Panc1 (cell line): Measurements from ENCODE around the gene PROK2. TPM values are rescaled to one million over a fixed set of nuclear protein-coding genes. Genes with fewer than 3 reads are reported as not detected.
A peak's percentile ranks its signal among the peaks of the same experiment; 100 is the strongest.

Source experiments
- ATAC-seq: fragments of 200-7000 bp; cut with Tn5 transposase; 2 replicates; pipeline ENCODE4 v1.9.1; 2020; ENCODE audit warnings: mild to moderate bottlenecking, moderate library complexity
- Bru-seq: library from RNA; stranded (reverse); fragments of 400-500 nt; gene quantifications from one replicate; lab custom pipeline; 2021; lab: Mats Ljungman, UMichigan
- BruChase-seq, 2 experiments: library from RNA; stranded (reverse); fragments of 400-500 nt; gene quantifications; one replicate each; lab custom pipeline; 2021; lab: Mats Ljungman, UMichigan
- BruUV-seq: library from RNA; stranded (reverse); fragments of 400-500 nt; replicated peaks from 2 replicates; lab custom pipeline; 2021; lab: Mats Ljungman, UMichigan
- CTCF ChIA-PET: fragments of 300-600 bp; sonication (Branson Sonifier 250); formaldehyde crosslinking; loops from one replicate; lab custom pipeline; 2022; ENCODE audit warnings: antibody characterized with exemption; lab: Charles Lee
- POLR2A ChIA-PET: fragments of 300-600 bp; sonication (Branson Sonifier 250); formaldehyde crosslinking; loops from one replicate; lab custom pipeline; 2022; ENCODE audit warnings: antibody characterized with exemption; lab: Charles Lee
- DNase-seq: peaks from one replicate; pipeline ENCODE4 v3.0.0-alpha.2; 2010; ENCODE audit warnings: low read depth, low spot score
- H3K27ac ChIP-seq: 2 replicates; pipeline ENCODE4 v1.5.1; 2011; ENCODE audit warnings: mild to moderate bottlenecking, low read length, inconsistent platforms
- H3K27me3 ChIP-seq: fragments of 200-500 bp; sonication (Bioruptor generic); 2 replicates; pipeline ENCODE4 v1.6.0; 2014; ENCODE audit warnings: low read length, inconsistent platforms; ENCODE audit not compliant: control insufficient read depth, insufficient read depth
- H3K36me3 ChIP-seq: fragments of 200-500 bp; sonication (Bioruptor generic); 2 replicates; pipeline ENCODE4 v1.5.1; 2014; ENCODE audit warnings: inconsistent platforms, mild to moderate bottlenecking, low read length, moderate library complexity; ENCODE audit not compliant: control insufficient read depth, insufficient read depth
- H3K4me1 ChIP-seq: 2 replicates; pipeline ENCODE4 v1.5.1; 2011; ENCODE audit warnings: inconsistent platforms, mild to moderate bottlenecking, low read length, moderate library complexity; ENCODE audit not compliant: control insufficient read depth, insufficient read depth
- H3K4me3 ChIP-seq, 2 experiments: 2 replicates each; pipeline ENCODE4 v1.5.1; 2011 to 2012; ENCODE audit warnings: low read depth in 2 of 2, low read length in 2 of 2, mild to moderate bottlenecking in 2 of 2, inconsistent platforms in 1 of 2, moderate library complexity in 1 of 2
- H3K9me3 ChIP-seq: fragments of 200-500 bp; sonication (Bioruptor generic); 2 replicates; pipeline ENCODE4 v1.5.1; 2014; ENCODE audit warnings: low read depth, mild to moderate bottlenecking, inconsistent platforms, low read length, moderate library complexity; ENCODE audit not compliant: control insufficient read depth, insufficient read depth
- POLR2AphosphoS5 ChIP-seq: IDR thresholded peaks from 2 replicates; pipeline ENCODE4 v1.6.1; 2012; ENCODE audit warnings: mild to moderate bottlenecking, low read depth, low read length, moderate library complexity
- REST ChIP-seq, 2 experiments: IDR thresholded peaks; 2 replicates each; pipeline ENCODE4 v1.6.1; 2011 to 2012; ENCODE audit warnings: low read depth in 2 of 2, control low read depth in 1 of 2, low read length in 1 of 2, mild to moderate bottlenecking in 1 of 2, moderate library complexity in 1 of 2; ENCODE audit not compliant: insufficient read depth in 1 of 2
- SIN3A ChIP-seq: IDR thresholded peaks from 2 replicates; pipeline ENCODE4 v1.6.1; 2012; ENCODE audit warnings: low read depth, mild to moderate bottlenecking, low read length, moderate library complexity, borderline replicate concordance; ENCODE audit not compliant: insufficient read depth
- TCF7L2 ChIP-seq: IDR thresholded peaks from 2 replicates; pipeline ENCODE4 v1.6.1; 2011; ENCODE audit warnings: mild to moderate bottlenecking, low read depth, low read length, inconsistent platforms
- in situ Hi-C: cut with HindIII; loops from 2 replicates; pipeline ENCODE4 v1.10.0; 2016; ENCODE audit warnings: low sequenced_read_pairs, low pct_unique_long_range_greater_than_20kb
- intact Hi-C: fragments of 100-400 bp; cut with micrococcal nuclease; formaldehyde crosslinking; loops from one replicate; pipeline ENCODE4 v1.10.0; 2022; ENCODE audit not compliant: unreplicated experiment
- long read RNA-seq: library from polyadenylated mRNA; unstranded; transcript quantifications from one replicate; pipeline ENCODE4 v2.0.0, GENCODE V29; 2021; ENCODE audit not compliant: unreplicated experiment
- polyA plus RNA-seq: library from polyadenylated mRNA; unstranded; fragments of >200 nt; gene quantifications from one replicate; pipeline ENCODE4 v1.2.1, GENCODE V29; 2012; ENCODE audit warnings: missing spikeins; ENCODE audit not compliant: insufficient read length
- total RNA-seq: library from RNA; stranded (reverse); gene quantifications from one replicate; pipeline ENCODE4 v1.2.1, GENCODE V29; 2021; ENCODE audit not compliant: unreplicated experiment
- TF ChIP-seq, protein P1 (sequence below): fragments of 450-650 bp; IDR thresholded peaks from 2 replicates; pipeline ENCODE4 v1.5.1; 2017; ENCODE audit warnings: mild to moderate bottlenecking

PROK2 gene
- total RNA-seq (not detected), Bru-seq, nascent RNA (not detected), BruChase-seq, experiment 1, labeled RNA remaining after a 2-hour chase (not detected), BruChase-seq, experiment 2, labeled RNA remaining after a 6-hour chase (not detected)
- not detected for polyA plus RNA-seq
- long read RNA-seq = 0 reads

- H3K4me1 ChIP-seq = no peaks in the 10 kb centered on the region
- intact Hi-C loops = no loop called here
- in situ Hi-C loops = no loop called here
- CTCF ChIA-PET = no interaction called here
- H3K27ac ChIP-seq = no peak within 1 kb of the TSS
- H3K4me3 ChIP-seq = no peak within 1 kb of the TSS
- TF ChIP-seq REST (IDR thresholded peaks at IDR 0.05; ENCODE audit: insufficient read depth in 1 of 2, low read depth in 2 of 2, low read length in 1 of 2) (no peak), TCF7L2 (no peak), POLR2AphosphoS5 (no peak), SIN3A (no peak)
- TF ChIP-seq, protein P1, sequence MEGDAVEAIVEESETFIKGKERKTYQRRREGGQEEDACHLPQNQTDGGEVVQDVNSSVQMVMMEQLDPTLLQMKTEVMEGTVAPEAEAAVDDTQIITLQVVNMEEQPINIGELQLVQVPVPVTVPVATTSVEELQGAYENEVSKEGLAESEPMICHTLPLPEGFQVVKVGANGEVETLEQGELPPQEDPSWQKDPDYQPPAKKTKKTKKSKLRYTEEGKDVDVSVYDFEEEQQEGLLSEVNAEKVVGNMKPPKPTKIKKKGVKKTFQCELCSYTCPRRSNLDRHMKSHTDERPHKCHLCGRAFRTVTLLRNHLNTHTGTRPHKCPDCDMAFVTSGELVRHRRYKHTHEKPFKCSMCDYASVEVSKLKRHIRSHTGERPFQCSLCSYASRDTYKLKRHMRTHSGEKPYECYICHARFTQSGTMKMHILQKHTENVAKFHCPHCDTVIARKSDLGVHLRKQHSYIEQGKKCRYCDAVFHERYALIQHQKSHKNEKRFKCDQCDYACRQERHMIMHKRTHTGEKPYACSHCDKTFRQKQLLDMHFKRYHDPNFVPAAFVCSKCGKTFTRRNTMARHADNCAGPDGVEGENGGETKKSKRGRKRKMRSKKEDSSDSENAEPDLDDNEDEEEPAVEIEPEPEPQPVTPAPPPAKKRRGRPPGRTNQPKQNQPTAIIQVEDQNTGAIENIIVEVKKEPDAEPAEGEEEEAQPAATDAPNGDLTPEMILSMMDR = no peak
- H3K9me3 ChIP-seq = no peaks in the 10 kb centered on the region
- BruUV-seq = no TSS peak
- H3K36me3 ChIP-seq = no peaks in the 10 kb centered on the region; the same call in 1 of the 2 replicates
- POLR2A ChIA-PET = no interaction called here
- peaks cover 26% of the 10 kb centered on the region for H3K27me3 ChIP-seq
- DNase-seq (no peak), ATAC-seq (peak; percentile 58; the same call in 1 of the 2 replicates)
Observed at GRCh38 chr3:71784914-71785531, at the start of gene PROK2. PROK2 (minus strand) TSS chr3:71785148; CDS start chr3:71785052, 96 bp downstream.

GRCh38 chr3:71831599-71831998 is 46.7 kb upstream of the PROK2 start:
- TF ChIP-seq TCF7L2 (no peak), REST (IDR thresholded peaks at IDR 0.05; ENCODE audit: insufficient read depth in 1 of 2, low read depth in 2 of 2, low read length in 1 of 2) (no peak), POLR2AphosphoS5 (no peak), SIN3A (no peak)
- no peak overlapping the region for H3K27ac ChIP-seq
- intact Hi-C loops (no loop called here), in situ Hi-C loops (no loop called here)
- H3K27me3 ChIP-seq = no peaks in the 10 kb centered on the region
- H3K4me3 ChIP-seq = no peak overlapping the region
- no peaks in the 10 kb centered on the region for H3K9me3 ChIP-seq
- no TSS peak for BruUV-seq
- ChIA-PET POLR2A (no interaction called here), CTCF (interaction anchor here (0.5 kb wide), 1 partner anchor 28 kb away, joined by 3 read pairs; no protein-coding TSS in a partner anchor)
- DNase-seq (no peak), ATAC-seq (no peak)
- H3K36me3 ChIP-seq = no peaks in the 10 kb centered on the region
- no peaks in the 10 kb centered on the region for H3K4me1 ChIP-seq
